Upper lobe of right lung (tissue), 1 donor: ENCODE data around the gene SPSB3. TPM values are rescaled to one million over a fixed set of nuclear protein-coding genes. Genes with fewer than 3 reads are reported as not detected.
A peak's percentile ranks its signal among the peaks of the same experiment; 100 is the strongest.

Source experiments
- ATAC-seq: fragments of 200-7000 bp; cut with Tn5 transposase; one replicate; pipeline ENCODE4 v1.9.1; 2020; ENCODE audit warnings: mild to moderate bottlenecking, moderate library complexity
- DNase-seq: peaks from one replicate; pipeline ENCODE4 v3.0.0-alpha.2; 2020
- H3K27ac ChIP-seq: fragments of 200-600 bp; one replicate; pipeline ENCODE4 v1.8.0; 2022
- H3K27me3 ChIP-seq: fragments of 200-600 bp; one replicate; pipeline ENCODE4 v1.8.0; 2022; ENCODE audit warnings: mild to moderate bottlenecking
- H3K36me3 ChIP-seq: fragments of 200-600 bp; one replicate; pipeline ENCODE4 v1.8.0; 2022
- H3K4me1 ChIP-seq: fragments of 200-600 bp; one replicate; pipeline ENCODE4 v1.8.0; 2022
- H3K4me3 ChIP-seq: fragments of 200-600 bp; one replicate; pipeline ENCODE4 v1.8.0; 2022; ENCODE audit warnings: mild to moderate bottlenecking
- H3K9me3 ChIP-seq: fragments of 200-600 bp; one replicate; pipeline ENCODE4 v1.8.0; 2022
- CTCF ChIP-seq: fragments of 200-600 bp; IDR thresholded peaks from one replicate; pipeline ENCODE4 v1.8.0; 2022; ENCODE audit warnings: antibody characterized with exemption
- intact Hi-C: fragments of 100-400 bp; cut with DNase I; formaldehyde crosslinking; loops from one replicate; pipeline ENCODE4 v1.11.0; 2022
- total RNA-seq: library from RNA; stranded (reverse); fragmentation: NEBNext Ultra II Directional; extraction: Animal tissue kit (Norgen Biotek cat#: 25700); gene quantifications from one replicate; pipeline ENCODE4 v1.2.1, GENCODE V29; 2021
- donor health status: DM: no; HTN: yes; CAD: no; lungs with severe emphysema.

The SPSB3 gene
- total RNA-seq, 1 donor from 2014 or later: 43.0 TPM

- intact Hi-C loops: no loop called here
- Histone ChIP-seq H3K27me3 (no peaks in the 10 kb centered on the region), H3K27ac (no peak overlapping the region), H3K36me3 (peaks cover 71% of the 10 kb centered on the region), H3K4me3 (no peak overlapping the region), H3K9me3 (no peaks in the 10 kb centered on the region), H3K4me1 (no peaks in the 10 kb centered on the region)
- DNase-seq (no peak), ATAC-seq (no peak)
- peak; percentile 11 for TF ChIP-seq CTCF
Measured at GRCh38 chr16:1763521-1764511, 18.6 kb downstream of the SPSB3 start.

- intact Hi-C loops: no loop called here
- H3K4me1 ChIP-seq: no peaks in the 10 kb centered on the region
- peaks cover 76% of the 10 kb centered on the region for H3K36me3 ChIP-seq
- DNase-seq (no peak), ATAC-seq (no peak)
- no peak for TF ChIP-seq CTCF
- no peaks in the 10 kb centered on the region for H3K9me3 ChIP-seq
- no peak overlapping the region for H3K27ac ChIP-seq
- no peaks in the 10 kb centered on the region for H3K27me3 ChIP-seq
- no peak overlapping the region for H3K4me3 ChIP-seq
Measured at GRCh38 chr16:1762879-1763520, 19.4 kb downstream of the SPSB3 start.

GRCh38 chr16:1762196-1762878, 20.0 kb downstream of the SPSB3 start:
- H3K9me3 ChIP-seq: no peaks in the 10 kb centered on the region
- no peaks in the 10 kb centered on the region for H3K4me1 ChIP-seq
- H3K27ac ChIP-seq: no peak overlapping the region
- intact Hi-C loops: no loop called here
- no peaks in the 10 kb centered on the region for H3K27me3 ChIP-seq
- no peak for ATAC-seq
- no peak overlapping the region for H3K4me3 ChIP-seq
- H3K36me3 ChIP-seq: peaks cover 75% of the 10 kb centered on the region
- TF ChIP-seq CTCF: no peak
- DNase-seq: no peak

GRCh38 chr16:1761751-1762150, 20.6 kb downstream of the SPSB3 start:
- Histone ChIP-seq H3K27me3 (no peaks in the 10 kb centered on the region), H3K36me3 (peaks cover 69% of the 10 kb centered on the region), H3K27ac (no peak overlapping the region), H3K4me1 (no peaks in the 10 kb centered on the region), H3K9me3 (no peaks in the 10 kb centered on the region), H3K4me3 (no peak overlapping the region)
- ATAC-seq (no peak), DNase-seq (no peak)
- intact Hi-C loops: no loop called here
- TF ChIP-seq CTCF: no peak

GRCh38 chr16:1760911-1761310, 21.5 kb downstream of the SPSB3 start:
- H3K9me3 ChIP-seq: no peaks in the 10 kb centered on the region
- DNase-seq (no peak), ATAC-seq (no peak)
- H3K27me3 ChIP-seq: no peaks in the 10 kb centered on the region
- intact Hi-C loops: no loop called here
- peaks cover 61% of the 10 kb centered on the region for H3K36me3 ChIP-seq
- no peak overlapping the region for H3K4me3 ChIP-seq
- no peaks in the 10 kb centered on the region for H3K4me1 ChIP-seq
- TF ChIP-seq CTCF: no peak
- H3K27ac ChIP-seq: no peak overlapping the region
